Right lobe of liver (tissue), 4 donors: ENCODE results near the gene ABCB8.

Experiments
- POLR2A ChIP-seq: fragments of 450-650 bp; IDR thresholded peaks from one replicate; pipeline ENCODE4 v1.6.1; 2017; ENCODE audit warnings: antibody characterized with exemption, mild to moderate bottlenecking
- TF ChIP-seq, protein P1 (sequence below), 4 donors: fragments of 200-600 bp in 3 of 4; fragments of 450-650 bp in 1 of 4; IDR thresholded peaks; one replicate each; pipeline versions ENCODE4 v1.5.1 to v1.8.0; 2016 to 2022; ENCODE audit warnings: antibody characterized with exemption in 4 of 4, mild to moderate bottlenecking in 2 of 4
- donor health status: DM: no; HTN: no; CAD: no.
- donor health status: DM: no; HTN: no; CAD: no.
- donor health status: DM: no; HTN: yes; CAD: no.

DNA sequence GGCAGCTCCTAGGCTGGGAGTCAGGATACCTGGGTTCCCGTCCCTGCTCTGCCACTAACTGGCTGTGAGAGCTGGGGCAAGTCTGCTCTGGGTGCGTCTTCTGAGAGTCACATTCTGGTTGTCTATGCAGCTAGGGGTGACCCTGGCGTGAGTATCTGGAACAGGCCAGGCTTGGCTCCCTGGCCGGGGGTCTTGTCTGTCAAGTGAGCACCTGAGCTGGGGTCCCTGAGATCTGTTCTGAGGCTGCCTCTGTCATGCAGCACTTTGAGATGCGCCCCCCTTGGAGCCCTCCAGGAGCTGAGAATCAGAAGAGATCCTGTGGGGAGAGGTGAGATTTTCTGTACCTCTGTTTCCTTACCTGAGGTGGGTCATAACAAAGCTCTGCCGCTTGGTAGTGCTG, 65.5 kb downstream of the ABCB8 start:
- TF ChIP-seq, protein P1, sequence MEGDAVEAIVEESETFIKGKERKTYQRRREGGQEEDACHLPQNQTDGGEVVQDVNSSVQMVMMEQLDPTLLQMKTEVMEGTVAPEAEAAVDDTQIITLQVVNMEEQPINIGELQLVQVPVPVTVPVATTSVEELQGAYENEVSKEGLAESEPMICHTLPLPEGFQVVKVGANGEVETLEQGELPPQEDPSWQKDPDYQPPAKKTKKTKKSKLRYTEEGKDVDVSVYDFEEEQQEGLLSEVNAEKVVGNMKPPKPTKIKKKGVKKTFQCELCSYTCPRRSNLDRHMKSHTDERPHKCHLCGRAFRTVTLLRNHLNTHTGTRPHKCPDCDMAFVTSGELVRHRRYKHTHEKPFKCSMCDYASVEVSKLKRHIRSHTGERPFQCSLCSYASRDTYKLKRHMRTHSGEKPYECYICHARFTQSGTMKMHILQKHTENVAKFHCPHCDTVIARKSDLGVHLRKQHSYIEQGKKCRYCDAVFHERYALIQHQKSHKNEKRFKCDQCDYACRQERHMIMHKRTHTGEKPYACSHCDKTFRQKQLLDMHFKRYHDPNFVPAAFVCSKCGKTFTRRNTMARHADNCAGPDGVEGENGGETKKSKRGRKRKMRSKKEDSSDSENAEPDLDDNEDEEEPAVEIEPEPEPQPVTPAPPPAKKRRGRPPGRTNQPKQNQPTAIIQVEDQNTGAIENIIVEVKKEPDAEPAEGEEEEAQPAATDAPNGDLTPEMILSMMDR (IDR thresholded peaks at IDR 0.05), result no peak
- no peak for TF ChIP-seq POLR2A
